WTC11 (cell line): ENCODE measurements around the gene PKMYT1. TPM values are rescaled to one million over a fixed set of nuclear protein-coding genes. Genes with fewer than 3 reads are reported as not detected.

ENCODE experiments used
- ARID4B ChIP-seq: sonication (generic); formaldehyde crosslinking; IDR thresholded peaks from 2 replicates; pipeline ENCODE4 v1.8.0; 2023; ENCODE audit warnings: missing genetic modification reagents, mild to moderate bottlenecking, borderline replicate concordance
- ATF2 ChIP-seq: sonication (generic); formaldehyde crosslinking; IDR thresholded peaks from 2 replicates; pipeline ENCODE4 v1.8.1; 2022; ENCODE audit warnings: low read depth, missing genetic modification reagents, borderline replicate concordance
- ATF3 ChIP-seq: sonication (generic); formaldehyde crosslinking; conservative IDR thresholded peaks from 2 replicates; pipeline ENCODE4 v1.8.1; 2022; ENCODE audit warnings: mild to moderate bottlenecking, missing genetic modification reagents
- CREB1 ChIP-seq: sonication (generic); formaldehyde crosslinking; IDR thresholded peaks from 2 replicates; pipeline ENCODE4 v1.8.0; 2023; ENCODE audit warnings: mild to moderate bottlenecking, missing genetic modification reagents
- CREM ChIP-seq: sonication (generic); formaldehyde crosslinking; IDR thresholded peaks from 2 replicates; pipeline ENCODE4 v1.8.1; 2022; ENCODE audit warnings: mild to moderate bottlenecking, missing genetic modification reagents, moderate library complexity
- E2F4 ChIP-seq: sonication (generic); formaldehyde crosslinking; IDR thresholded peaks from 2 replicates; pipeline ENCODE4 v1.8.1; 2022; ENCODE audit warnings: low read depth, mild to moderate bottlenecking, moderate library complexity, missing genetic modification reagents, borderline replicate concordance
- EMX1 ChIP-seq: fragments of 250-450 bp; sonication (Bioruptor Pico); IDR thresholded peaks from 2 replicates; pipeline ENCODE4 v1.8.0; 2021; ENCODE audit warnings: mild to moderate bottlenecking
- FOXP1 ChIP-seq: sonication (generic); formaldehyde crosslinking; IDR thresholded peaks from 2 replicates; pipeline ENCODE4 v1.8.0; 2022; ENCODE audit warnings: missing genetic modification reagents, mild to moderate bottlenecking, moderate library complexity, borderline replicate concordance
- FOXP4 ChIP-seq: sonication (generic); formaldehyde crosslinking; IDR thresholded peaks from 2 replicates; pipeline ENCODE4 v1.8.0; 2022; ENCODE audit warnings: mild to moderate bottlenecking, missing genetic modification reagents
- GTF2I ChIP-seq: fragments of 250-450 bp; sonication (Bioruptor Pico); conservative IDR thresholded peaks from 2 replicates; pipeline ENCODE4 v1.4.0; 2021; ENCODE audit warnings: mild to moderate bottlenecking
- HMGXB4 ChIP-seq: sonication (generic); formaldehyde crosslinking; IDR thresholded peaks from 2 replicates; pipeline ENCODE4 v1.8.1; 2023; ENCODE audit warnings: mild to moderate bottlenecking, moderate library complexity, missing genetic modification reagents
- MAX ChIP-seq: sonication (generic); formaldehyde crosslinking; IDR thresholded peaks from 2 replicates; pipeline ENCODE4 v1.8.0; 2022; ENCODE audit warnings: mild to moderate bottlenecking, missing genetic modification reagents
- NFYB ChIP-seq: sonication (generic); formaldehyde crosslinking; conservative IDR thresholded peaks from 2 replicates; pipeline ENCODE4 v1.8.0; 2022; ENCODE audit warnings: low read depth, missing genetic modification reagents
- NR3C1 ChIP-seq: sonication (generic); formaldehyde crosslinking; conservative IDR thresholded peaks from 2 replicates; pipeline ENCODE4 v1.8.1; 2023; ENCODE audit warnings: low read depth, mild to moderate bottlenecking, missing genetic modification reagents
- USF1 ChIP-seq: sonication (generic); formaldehyde crosslinking; IDR thresholded peaks from 2 replicates; pipeline ENCODE4 v1.8.0; 2022; ENCODE audit warnings: mild to moderate bottlenecking, missing genetic modification reagents
- total RNA-seq: library from RNA; stranded (reverse); gene quantifications from 3 replicates; pipeline ENCODE4 v1.2.3, GENCODE V29; 2021

PKMYT1 gene
- total RNA-seq, 1 experiment from 2014 or later, result 120 TPM

GRCh38 chr16:3020247-3020603, 40.0 kb upstream of the PKMYT1 start, which contains the start of gene TNFRSF12A (continued):
- TF ChIP-seq FOXP4 (CRISPR knock-in tag) (peak; percentile 18; the same call in 1 of the 2 replicates), ARID4B (CRISPR knock-in tag) (0 out of 2 replicates have a peak, but pooled peaks have one; percentile 34), GTF2I (CRISPR knock-in tag) (no peak), E2F4 (CRISPR knock-in tag) (no peak), MAX (CRISPR knock-in tag) (no peak; the same call in 1 of the 2 replicates), HMGXB4 (CRISPR knock-in tag) (no peak), CREM (CRISPR knock-in tag) (no peak), ATF3 (CRISPR knock-in tag) (no peak), NR3C1 (CRISPR knock-in tag) (no peak), ATF2 (no peak), EMX1 (CRISPR knock-in tag) (no peak), CREB1 (CRISPR knock-in tag) (no peak), USF1 (CRISPR knock-in tag) (peak; percentile 19; the same call in 1 of the 2 replicates), FOXP1 (no peak), NFYB (no peak)
